ENCODE data around the gene ZNF385A.

GRCh38 chr12:54426690-54427089 is 42.2 kb upstream of the ZNF385A start:
- TF ChIP-seq POLR2A (IDR thresholded peaks at IDR 0.05), result no peak
- TF ChIP-seq POLR2AphosphoS5 (IDR thresholded peaks at IDR 0.05), result no peak

Data from upper lobe of left lung (tissue), 4 donors.